Measurements from ENCODE around the gene PPM1G.

DNA sequence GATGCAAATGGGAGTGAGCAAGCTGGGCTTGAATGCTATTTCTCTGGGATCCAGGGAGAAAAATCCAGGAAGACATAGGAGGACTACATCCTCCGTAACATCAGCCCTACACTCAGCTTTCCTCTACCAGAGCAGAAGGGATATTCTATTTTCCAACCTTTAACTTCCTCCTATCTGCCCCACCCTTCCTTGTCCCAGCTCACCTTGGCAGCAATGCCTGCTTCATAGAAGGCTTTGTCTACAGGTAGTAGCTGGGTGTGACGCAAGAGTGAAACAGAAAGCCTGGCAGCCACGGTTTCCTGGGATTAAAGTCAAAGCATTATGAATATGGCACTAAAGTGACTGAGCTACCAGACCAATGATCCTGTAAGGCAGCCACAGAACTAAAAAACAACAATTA lies 36.7 kb upstream of the PPM1G start:
- TF ChIP-seq POLR2AphosphoS5 (IDR thresholded peaks at IDR 0.05; ENCODE audit: borderline replicate concordance, low read depth, low read length) (no peak), FOXP2 (optimal IDR thresholded peaks at IDR 0.05; ENCODE audit: control extremely low read depth, extremely low read length, insufficient read depth) (no peak)

Measured in SK-N-MC (cell line).